GM23338 (cell line): Measurements from ENCODE around the gene KIF18A.

Experiments
- CREB1 ChIP-seq: fragments of 250-450 bp; sonication (Bioruptor Pico); IDR thresholded peaks from 2 replicates; pipeline ENCODE4 v1.5.0; 2020; ENCODE audit warnings: low read depth, mild to moderate bottlenecking, moderate library complexity
- ETS1 ChIP-seq: IDR thresholded peaks from 2 replicates; pipeline ENCODE4 v1.6.1; 2016; ENCODE audit warnings: antibody characterized with exemption
- EZH2 ChIP-seq: fragments of 200-600 bp; sonication (generic); IDR thresholded peaks from one replicate; pipeline ENCODE4 v1.8.0; 2017; ENCODE audit warnings: antibody characterized with exemption, mild to moderate bottlenecking, low read depth; ENCODE audit not compliant: unreplicated experiment
- EZH2phosphoT487 ChIP-seq: fragments of 200-600 bp; sonication (generic); IDR thresholded peaks from one replicate; pipeline ENCODE4 v1.8.1; 2018; ENCODE audit warnings: antibody characterized with exemption; ENCODE audit not compliant: unreplicated experiment
- NANOG ChIP-seq: IDR thresholded peaks from 2 replicates; pipeline ENCODE4 v1.6.1; 2016; ENCODE audit warnings: antibody characterized with exemption, borderline replicate concordance
- POLR2AphosphoS5 ChIP-seq: IDR thresholded peaks from 2 replicates; pipeline ENCODE4 v1.6.1; 2016; ENCODE audit warnings: antibody characterized with exemption, low read depth
- REST ChIP-seq: IDR thresholded peaks from one replicate; pipeline ENCODE4 v1.6.1; 2018; ENCODE audit warnings: antibody characterized with exemption; ENCODE audit not compliant: unreplicated experiment
- TF ChIP-seq, protein P1 (sequence below), 2 experiments: fragments of 200-600 bp in 1 of 2; sonication (generic) in 1 of 2; conservative IDR thresholded peaks; 2 replicates each; pipeline versions ENCODE4 v1.5.1 to v1.6.1; 2016 to 2017; ENCODE audit warnings: antibody characterized with exemption in 2 of 2, low read depth in 2 of 2, mild to moderate bottlenecking in 2 of 2, moderate library complexity in 1 of 2

GRCh38 chr11:28123151-28123581 lies 15.2 kb upstream of the KIF18A start:
- no peak for TF ChIP-seq REST
- TF ChIP-seq, protein P1, sequence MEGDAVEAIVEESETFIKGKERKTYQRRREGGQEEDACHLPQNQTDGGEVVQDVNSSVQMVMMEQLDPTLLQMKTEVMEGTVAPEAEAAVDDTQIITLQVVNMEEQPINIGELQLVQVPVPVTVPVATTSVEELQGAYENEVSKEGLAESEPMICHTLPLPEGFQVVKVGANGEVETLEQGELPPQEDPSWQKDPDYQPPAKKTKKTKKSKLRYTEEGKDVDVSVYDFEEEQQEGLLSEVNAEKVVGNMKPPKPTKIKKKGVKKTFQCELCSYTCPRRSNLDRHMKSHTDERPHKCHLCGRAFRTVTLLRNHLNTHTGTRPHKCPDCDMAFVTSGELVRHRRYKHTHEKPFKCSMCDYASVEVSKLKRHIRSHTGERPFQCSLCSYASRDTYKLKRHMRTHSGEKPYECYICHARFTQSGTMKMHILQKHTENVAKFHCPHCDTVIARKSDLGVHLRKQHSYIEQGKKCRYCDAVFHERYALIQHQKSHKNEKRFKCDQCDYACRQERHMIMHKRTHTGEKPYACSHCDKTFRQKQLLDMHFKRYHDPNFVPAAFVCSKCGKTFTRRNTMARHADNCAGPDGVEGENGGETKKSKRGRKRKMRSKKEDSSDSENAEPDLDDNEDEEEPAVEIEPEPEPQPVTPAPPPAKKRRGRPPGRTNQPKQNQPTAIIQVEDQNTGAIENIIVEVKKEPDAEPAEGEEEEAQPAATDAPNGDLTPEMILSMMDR (conservative IDR thresholded peaks at IDR 0.05; ENCODE audit: low read depth in 2 of 2), result no peak
- no peak for TF ChIP-seq EZH2
- no peak for TF ChIP-seq POLR2AphosphoS5
- TF ChIP-seq EZH2phosphoT487, result no peak
- TF ChIP-seq ETS1, result no peak
- no peak for TF ChIP-seq CREB1 (CRISPR knock-in tag)
- no peak for TF ChIP-seq NANOG
